ENCODE data around the gene CENPO.

DNA sequence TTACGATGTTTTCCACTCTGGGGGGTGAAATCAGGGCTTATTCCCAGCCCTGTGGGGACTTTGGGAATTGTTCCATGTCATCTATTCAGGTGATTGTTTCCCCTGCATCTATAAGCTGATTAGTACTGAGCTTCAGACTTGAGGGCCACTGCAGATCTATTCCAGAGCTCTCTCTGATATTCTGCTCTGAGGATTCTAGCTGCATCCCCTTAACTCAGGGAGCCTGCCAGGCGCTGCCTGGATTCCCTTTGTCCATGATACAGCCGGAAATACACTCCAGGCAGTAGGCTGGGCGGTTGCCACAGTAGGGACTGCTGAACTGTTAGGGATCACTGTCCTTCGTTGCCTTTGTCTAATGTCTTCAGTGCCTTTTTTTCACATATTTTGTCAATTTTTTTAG is 31.4 kb upstream of the CENPO start:
- TF ChIP-seq, protein P1, sequence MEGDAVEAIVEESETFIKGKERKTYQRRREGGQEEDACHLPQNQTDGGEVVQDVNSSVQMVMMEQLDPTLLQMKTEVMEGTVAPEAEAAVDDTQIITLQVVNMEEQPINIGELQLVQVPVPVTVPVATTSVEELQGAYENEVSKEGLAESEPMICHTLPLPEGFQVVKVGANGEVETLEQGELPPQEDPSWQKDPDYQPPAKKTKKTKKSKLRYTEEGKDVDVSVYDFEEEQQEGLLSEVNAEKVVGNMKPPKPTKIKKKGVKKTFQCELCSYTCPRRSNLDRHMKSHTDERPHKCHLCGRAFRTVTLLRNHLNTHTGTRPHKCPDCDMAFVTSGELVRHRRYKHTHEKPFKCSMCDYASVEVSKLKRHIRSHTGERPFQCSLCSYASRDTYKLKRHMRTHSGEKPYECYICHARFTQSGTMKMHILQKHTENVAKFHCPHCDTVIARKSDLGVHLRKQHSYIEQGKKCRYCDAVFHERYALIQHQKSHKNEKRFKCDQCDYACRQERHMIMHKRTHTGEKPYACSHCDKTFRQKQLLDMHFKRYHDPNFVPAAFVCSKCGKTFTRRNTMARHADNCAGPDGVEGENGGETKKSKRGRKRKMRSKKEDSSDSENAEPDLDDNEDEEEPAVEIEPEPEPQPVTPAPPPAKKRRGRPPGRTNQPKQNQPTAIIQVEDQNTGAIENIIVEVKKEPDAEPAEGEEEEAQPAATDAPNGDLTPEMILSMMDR (conservative IDR thresholded peaks at IDR 0.05 in 1 of 2, IDR thresholded peaks at IDR 0.05 in 1 of 2; ENCODE audit: low read depth in 1 of 2, low read length in 2 of 2), result no peak
- TF ChIP-seq EZH2 (IDR thresholded peaks at IDR 0.05; ENCODE audit: low read length, missing control alignments), result no peak

Measured in fibroblast of lung (primary cell).